GM12878 (cell line): Measurements from ENCODE around the gene GPR176. TPM values are rescaled to one million over a fixed set of nuclear protein-coding genes. Genes with fewer than 3 reads are reported as not detected.

Experiments used
- ATAC-seq: fragments of 200-7000 bp; cut with Tn5 transposase; 3 replicates; pipeline ENCODE4 v1.9.1; 2020; ENCODE audit warnings: mild to moderate bottlenecking, moderate library complexity
- BruUV-seq: library from RNA; stranded (reverse); fragments of 400-500 nt; replicated peaks from 2 replicates; lab custom pipeline; 2021; lab: Mats Ljungman, UMichigan
- CTCF ChIA-PET: fragments of 300-600 bp; sonication (Branson Sonifier 250); formaldehyde crosslinking; extraction: SDS; loops from one replicate; lab custom pipeline; 2021; ENCODE audit warnings: inconsistent platforms; lab: Yijun Ruan, JAX
- POLR2A ChIA-PET: fragments of 350-600 bp; formaldehyde crosslinking; extraction: SDS; loops from one replicate; lab custom pipeline; 2021; ENCODE audit warnings: inconsistent platforms; lab: Charles Lee
- RAD21 ChIA-PET: fragments of 300-600 bp; sonication (Branson Sonifier 250); formaldehyde crosslinking; loops from one replicate; lab custom pipeline; 2023; ENCODE audit warnings: antibody characterized with exemption; ENCODE audit not compliant: unreplicated experiment; lab: Charles Lee
- SMC1A ChIA-PET: fragments of 300-600 bp; sonication (Branson Sonifier 250); formaldehyde crosslinking; loops from one replicate; lab custom pipeline; 2023; ENCODE audit not compliant: unreplicated experiment, uncharacterized antibody; lab: Charles Lee
- DNase-seq: peaks from one replicate; pipeline ENCODE4 v3.0.0-alpha.2; 2011; ENCODE audit warnings: low read depth, low spot score
- FAIRE-seq: peaks from 3 replicates; lab custom pipeline; 2011; peaks lifted over from hg19 to GRCh38; lab: Jason Lieb, UNC
- H2AFZ ChIP-seq: 2 replicates; pipeline ENCODE4 v1.6.0; 2011; ENCODE audit warnings: low read depth, low read length, control low read depth; ENCODE audit not compliant: control insufficient read depth
- H3K27ac ChIP-seq: 2 replicates; pipeline ENCODE4 v1.5.1; 2011; ENCODE audit warnings: control low read depth; ENCODE audit not compliant: control insufficient read depth, insufficient read depth
- H3K27me3 ChIP-seq, 2 experiments: replicated peaks in 1 of 2; 2 replicates each; pipeline versions ENCODE4 v1.6.0 to v1.6.1; 2011; ENCODE audit warnings: low read length in 1 of 2; ENCODE audit not compliant: control insufficient read depth in 2 of 2, insufficient read depth in 2 of 2
- H3K36me3 ChIP-seq, 2 experiments: 2 replicates each; pipeline ENCODE4 v1.5.1; 2011; ENCODE audit warnings: low read length in 1 of 2; ENCODE audit not compliant: control insufficient read depth in 2 of 2, insufficient read depth in 2 of 2
- H3K4me1 ChIP-seq: 2 replicates; pipeline ENCODE4 v1.6.1; 2011; ENCODE audit warnings: mild to moderate bottlenecking, low read length, moderate library complexity, mixed read lengths; ENCODE audit not compliant: control insufficient read depth, insufficient read depth
- H3K4me2 ChIP-seq: 2 replicates; pipeline ENCODE4 v1.6.0; 2011; ENCODE audit warnings: control low read depth; ENCODE audit not compliant: control insufficient read depth, insufficient read depth
- H3K4me3 ChIP-seq: fragments of 200-600 bp; sonication (generic); 2 replicates; pipeline ENCODE4 v1.5.1; 2016
- H3K79me2 ChIP-seq: 2 replicates; pipeline ENCODE4 v1.6.0; 2011; ENCODE audit warnings: low read length; ENCODE audit not compliant: control insufficient read depth, insufficient read depth
- H3K9ac ChIP-seq: 2 replicates; pipeline ENCODE4 v1.8.0; 2011; ENCODE audit warnings: low read length, control low read depth, mixed read lengths; ENCODE audit not compliant: control insufficient read depth, insufficient read depth
- H3K9me3 ChIP-seq: replicated peaks from 3 replicates; pipeline ENCODE4 v1.5.1; 2011; ENCODE audit warnings: mild to moderate bottlenecking, low read length; ENCODE audit not compliant: control insufficient read depth, insufficient read depth
- H4K20me1 ChIP-seq: 2 replicates; pipeline ENCODE4 v1.6.0; 2011; ENCODE audit not compliant: control insufficient read depth, insufficient read depth
- ASH2L ChIP-seq: fragments of 300-600, 200-600 bp; sonication (generic); IDR thresholded peaks from 2 replicates; pipeline ENCODE4 v1.6.1; 2017; ENCODE audit warnings: low read depth, mild to moderate bottlenecking, borderline replicate concordance
- BCLAF1 ChIP-seq: fragments of 450-650 bp; IDR thresholded peaks from 2 replicates; pipeline ENCODE4 v1.6.1; 2017; ENCODE audit warnings: antibody characterized with exemption, mild to moderate bottlenecking, moderate library complexity
- CBX3 ChIP-seq: fragments of 200-600 bp; sonication (generic); IDR thresholded peaks from 2 replicates; pipeline ENCODE4 v1.6.1; 2016; ENCODE audit warnings: low read depth, borderline replicate concordance
- IKZF2 ChIP-seq, 2 experiments: fragments of 450-650 bp; IDR thresholded peaks; 2 replicates each; pipeline ENCODE4 v1.6.1; 2017; ENCODE audit warnings: mild to moderate bottlenecking in 2 of 2, moderate library complexity in 2 of 2
- IRF3 ChIP-seq: fragments of 450-650 bp; IDR thresholded peaks from 2 replicates; pipeline ENCODE4 v1.6.1; 2014; ENCODE audit warnings: mild to moderate bottlenecking
- MLLT1 ChIP-seq: fragments of 450-650 bp; IDR thresholded peaks from 2 replicates; pipeline ENCODE4 v1.6.1; 2016; ENCODE audit warnings: mild to moderate bottlenecking
- NKRF ChIP-seq: fragments of 450-650 bp; conservative IDR thresholded peaks from 2 replicates; pipeline ENCODE4 v1.6.1; 2017; ENCODE audit warnings: mild to moderate bottlenecking, moderate library complexity
- NR2C2 ChIP-seq: IDR thresholded peaks from 2 replicates; pipeline ENCODE4 v1.6.1; 2011; ENCODE audit warnings: borderline replicate concordance, low read depth; ENCODE audit not compliant: control insufficient read depth, insufficient read length
- PKNOX1 ChIP-seq: fragments of 450-650 bp; IDR thresholded peaks from 2 replicates; pipeline ENCODE4 v1.6.1; 2016; ENCODE audit warnings: mild to moderate bottlenecking
- POLR2AphosphoS2 ChIP-seq: IDR thresholded peaks from 2 replicates; pipeline ENCODE4 v1.6.1; 2011; ENCODE audit warnings: low read depth, mild to moderate bottlenecking, low read length, improper control_type of control experiment, moderate library complexity
- RBBP5 ChIP-seq: fragments of 200-600 bp; sonication (generic); conservative IDR thresholded peaks from 2 replicates; pipeline ENCODE4 v1.6.1; 2016
- ZNF207 ChIP-seq: fragments of 450-650 bp; IDR thresholded peaks from 2 replicates; pipeline ENCODE4 v1.6.1; 2014; ENCODE audit warnings: antibody characterized with exemption, mild to moderate bottlenecking, borderline replicate concordance
- ZNF384 ChIP-seq: IDR thresholded peaks from 2 replicates; pipeline ENCODE4 v1.6.1; 2012; ENCODE audit warnings: low read depth, mild to moderate bottlenecking, low read length, improper control_type of control experiment, borderline replicate concordance
- ZNF622 ChIP-seq: fragments of 450-650 bp; IDR thresholded peaks from 2 replicates; pipeline ENCODE4 v1.6.1; 2017; ENCODE audit warnings: mild to moderate bottlenecking, inconsistent platforms
- WGBS: methylation state at CpG from one replicate; pipeline ENCODE4 v1.1.6; 2016; ENCODE audit warnings: low lambda C conversion rate; ENCODE audit not compliant: insufficient replicate concordance, insufficient coverage; ENCODE audit errors: missing lambda C conversion rate; 5-methylcytosine and 5-hydroxymethylcytosine counted together
- in situ Hi-C: fragments of 300-500 bp; cut with MboI; formaldehyde crosslinking; loops from 9 replicates; pipeline ENCODE4 v1.14.3; 2018; ENCODE audit warnings: mixed read lengths
- intact Hi-C: fragments of 100-400 bp; cut with micrococcal nuclease; formaldehyde crosslinking; loops from one replicate; pipeline ENCODE4 v1.14.2; 2022; ENCODE audit not compliant: unreplicated experiment
- polyA plus RNA-seq, 11 experiments: library from polyadenylated mRNA; depleted of rRNA in 4 of 11; unstranded in 6 of 11; stranded (reverse) in 5 of 11; fragments of >200 nt; fragmentation: Nextera tagmentation in 4 of 11; fragmentation: Illumina TruSeq in 1 of 11; extraction: Ambion mirVana in 4 of 11; extraction: Trizol in 1 of 11; gene quantifications; 1 replicate in 1 of 11; 2 replicates in 10 of 11; pipeline versions ENCODE4 v1.2.1 to v1.2.3, GENCODE V29; 2011 to 2016; ENCODE audit warnings: inconsistent platforms in 2 of 11, missing spikeins in 2 of 11, low read depth in 1 of 11
- total RNA-seq, 4 experiments: library from RNA; depleted of rRNA in 3 of 4; stranded (reverse); fragments of >200 nt in 3 of 4; fragmentation: Illumina TruSeq in 1 of 4; extraction: Trizol in 1 of 4; gene quantifications; 2 replicates each; pipeline versions ENCODE4 v1.2.1 to v1.2.3, GENCODE V29; 2013 to 2021

Gene GPR176
- total and polyA plus RNA-seq, 10 of the 15 experiments (the other 5 are each of a cell fraction or from before 2014, with no cell fraction given), result 0.02 to 0.33 (median 0.16) TPM; not detected in 4

- no peak for TF ChIP-seq IRF3
- TF ChIP-seq NR2C2, result no peak
- no peak for TF ChIP-seq BCLAF1
- TF ChIP-seq IKZF2 (IDR thresholded peaks at IDR 0.05), result no peak
Measured at GRCh38 chr15:39785139-39785538, 134.9 kb downstream of the GPR176 start (continued).

- ChIA-PET POLR2A (no interaction called here), SMC1A (interaction anchor here (0.9 to 2.4 kb wide), 8 partner anchors 10 to 323 kb away, joined by 3 to 14 read pairs (median 4); no protein-coding TSS in a partner anchor), RAD21 (interaction anchor here (0.9 to 2.0 kb wide), 3 partner anchors 27 to 99 kb away, joined by 3 to 9 read pairs (median 3); no protein-coding TSS in a partner anchor), CTCF (interaction anchor here (0.6 to 4.2 kb wide), 13 partner anchors 10 to 490 kb away, joined by 3 to 23 read pairs (median 5); partner anchors contain the start of gene EIF2AK4)
- in situ Hi-C loops, result loop anchor here (5.0 to 10.0 kb wide), 3 partner anchors 93 to 490 kb away; partner anchors contain the start of gene BMF
- DNase-seq (no peak), ATAC-seq (no peak), FAIRE-seq (no peak)
- H4K20me1 ChIP-seq, result no peaks in the 10 kb centered on the region
- H3K4me2 ChIP-seq, result peak overlapping the region; percentile 93; the same call in 1 of the 2 replicates
- 100% methylated on average over 2 of the region's 2 CpGs for WGBS
- no peak for TF ChIP-seq PKNOX1
- no peak for TF ChIP-seq ZNF622
- TF ChIP-seq MLLT1, result no peak
- no peak for TF ChIP-seq ASH2L
- TF ChIP-seq POLR2AphosphoS2, result no peak
- TF ChIP-seq CBX3, result no peak
- TF ChIP-seq ZNF384, result no peak
- no peak for TF ChIP-seq ZNF207
- TF ChIP-seq RBBP5, result no peak
- no peak for TF ChIP-seq NKRF
- H2AFZ ChIP-seq, result no peak overlapping the region
- H3K27ac ChIP-seq, result no peak overlapping the region
- H3K9me3 ChIP-seq, result no peaks in the 10 kb centered on the region
- peaks cover 17% of the 10 kb centered on the region for H3K4me1 ChIP-seq
- peaks cover 12% of the 10 kb centered on the region for H3K79me2 ChIP-seq
- H3K27me3 ChIP-seq, result no peaks in the 10 kb centered on the region
- H3K4me3 ChIP-seq, result no peak overlapping the region
- intact Hi-C loops, result loop anchor here (5.0 kb wide), 3 partner anchors 148 to 323 kb away; partner anchors contain the start of genes BMF and EIF2AK4
- no peaks in the 10 kb centered on the region; a peak in 1 of 4 replicates for H3K36me3 ChIP-seq
- H3K9ac ChIP-seq, result no peak overlapping the region
- no TSS peak for BruUV-seq
Measured at GRCh38 chr15:39784638-39785037, 135.4 kb downstream of the GPR176 start.
